Measurements from ENCODE around the gene NOX4. TPM values are rescaled to one million over a fixed set of nuclear protein-coding genes. Genes with fewer than 3 reads are reported as not detected.

The NOX4 gene
- total and polyA plus RNA-seq, 2 of the 8 experiments (the other 6 are each of a cell fraction or from before 2014, with no cell fraction given) = 2.0 to 2.3 TPM

DNA sequence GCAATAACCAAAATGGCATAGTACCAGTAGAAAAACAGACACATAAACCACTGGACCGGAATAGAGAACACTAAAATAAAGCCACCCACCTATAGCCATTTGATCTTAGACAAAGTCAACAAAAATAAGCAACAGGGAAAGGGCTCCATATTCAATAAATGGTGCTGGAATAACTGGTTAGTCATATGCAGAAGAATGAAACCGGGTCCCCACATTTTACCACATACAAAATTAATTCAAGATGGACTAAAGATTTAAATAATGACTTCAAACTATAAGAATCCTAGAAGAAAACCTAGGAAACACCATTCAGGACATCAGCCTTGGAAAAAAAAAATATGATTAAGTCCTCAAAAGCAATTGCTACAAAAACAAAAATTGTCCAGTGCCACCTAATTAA lies 30.1 kb upstream of the NOX4 start:
- no peak for DNase-seq (ENCODE audit: low read depth in 1 of 2, low spot score in 2 of 2)
- Histone ChIP-seq H4K5ac (ENCODE audit: insufficient read length, low read depth, low read length) (no peak overlapping the region), H3K27ac (ENCODE audit: low read depth, low read length) (no peak overlapping the region), H3K4ac (replicated peaks; ENCODE audit: insufficient read length, low read depth, low read length) (no peak overlapping the region), H2BK12ac (ENCODE audit: low read depth, low read length) (no peak overlapping the region), H2BK120ac (replicated peaks; ENCODE audit: low read depth, low read length) (no peak overlapping the region), H4K20me1 (replicated peaks in 1 of 2; ENCODE audit: control insufficient read depth in 1 of 2, insufficient read depth in 2 of 2, low read length in 2 of 2) (no peaks in the 10 kb centered on the region), H3K4me1 (replicated peaks in 1 of 4; ENCODE audit: control insufficient read depth in 3 of 4, insufficient read depth in 4 of 4, low read length in 3 of 4) (no peaks in the 10 kb centered on the region), H3K27me3 (replicated peaks in 1 of 4; ENCODE audit: control insufficient read depth in 3 of 4, extremely low read depth in 1 of 4, insufficient read depth in 3 of 4, low read length in 3 of 4) (no peaks in the 10 kb centered on the region), H4K8ac (ENCODE audit: extremely low read depth, insufficient read depth, low read length) (no peak overlapping the region), H2BK15ac (ENCODE audit: low read length) (no peak overlapping the region), H2AK5ac (ENCODE audit: low read depth, low read length) (no peak overlapping the region), H3K4me2 (ENCODE audit: insufficient read depth in 1 of 2, low read depth in 2 of 2, low read length in 2 of 2) (no peak overlapping the region), H3K14ac (ENCODE audit: insufficient read length) (no peak overlapping the region), H2BK5ac (ENCODE audit: low read depth, low read length) (no peak overlapping the region), H3K18ac (ENCODE audit: extremely low read depth, low read length) (no peak overlapping the region), H3K79me1 (ENCODE audit: low read depth, low read length) (no peaks in the 10 kb centered on the region), H3K23me2 (ENCODE audit: low read depth, low read length) (no peaks in the 10 kb centered on the region), H3K9me3 (ENCODE audit: insufficient read depth in 2 of 2, low read depth in 1 of 2, low read length in 1 of 2) (no peaks in the 10 kb centered on the region), H3K56ac (replicated peaks; ENCODE audit: insufficient read length, low read depth, low read length) (no peak overlapping the region), H2AFZ (ENCODE audit: low read length) (no peak overlapping the region), H3K23ac (ENCODE audit: insufficient read length) (no peak overlapping the region), H3K79me2 (ENCODE audit: control insufficient read depth in 1 of 2, insufficient read depth in 2 of 2, low read length in 2 of 2) (no peaks in the 10 kb centered on the region), H3K9ac (replicated peaks in 1 of 4; ENCODE audit: extremely low read depth in 1 of 4, low read depth in 3 of 4, low read length in 3 of 4) (no peak overlapping the region), H4K91ac (replicated peaks; ENCODE audit: insufficient read length, low read length) (no peak overlapping the region), H3K4me3 (ENCODE audit: extremely low read depth in 1 of 4, insufficient read depth in 2 of 4, low read depth in 3 of 4, low read length in 4 of 4) (no peak overlapping the region), H2BK20ac (ENCODE audit: low read length) (no peak overlapping the region), H3K36me3 (ENCODE audit: control insufficient read depth in 2 of 4, insufficient read depth in 4 of 4, low read length in 3 of 4) (no peaks in the 10 kb centered on the region)
- WGBS, 2 experiments (ENCODE audit: extremely low coverage in 1 of 2, insufficient coverage in 1 of 2, insufficient read length in 1 of 2, insufficient replicate concordance in 2 of 2, low coverage in 1 of 2, low lambda C conversion rate in 2 of 2, missing lambda C conversion rate in 1 of 2) = 95% methylated on average over 2 of the region's 2 CpGs; no CpG with 5 or more reads in 1 of the 2 experiments
- no peak for FAIRE-seq
- CTCF ChIA-PET (ENCODE audit: partially characterized antibody) = no interaction called here
- TF ChIP-seq MAFK (IDR thresholded peaks at IDR 0.05; ENCODE audit: low read depth, low read length) (no peak), CREB1 (IDR thresholded peaks at IDR 0.05) (no peak), PHF8 (conservative IDR thresholded peaks at IDR 0.05; ENCODE audit: low read depth, low read length) (no peak), SP4 (IDR thresholded peaks at IDR 0.05; ENCODE audit: low read length) (no peak), ASH2L (IDR thresholded peaks at IDR 0.05; ENCODE audit: low read length) (no peak), POLR2A (IDR thresholded peaks at IDR 0.05; ENCODE audit: control extremely low read depth in 1 of 2, low read depth in 2 of 2, low read length in 2 of 2) (no peak), TAF7 (optimal IDR thresholded peaks at IDR 0.05; ENCODE audit: borderline replicate concordance, low read depth, low read length) (no peak), TEAD4 (IDR thresholded peaks at IDR 0.05; ENCODE audit: low read depth, low read length) (no peak), ZNF274 (IDR thresholded peaks at IDR 0.05; ENCODE audit: borderline replicate concordance, extremely low read depth, low read length) (no peak)
- TF ChIP-seq, protein P1, sequence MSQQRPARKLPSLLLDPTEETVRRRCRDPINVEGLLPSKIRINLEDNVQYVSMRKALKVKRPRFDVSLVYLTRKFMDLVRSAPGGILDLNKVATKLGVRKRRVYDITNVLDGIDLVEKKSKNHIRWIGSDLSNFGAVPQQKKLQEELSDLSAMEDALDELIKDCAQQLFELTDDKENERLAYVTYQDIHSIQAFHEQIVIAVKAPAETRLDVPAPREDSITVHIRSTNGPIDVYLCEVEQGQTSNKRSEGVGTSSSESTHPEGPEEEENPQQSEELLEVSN (IDR thresholded peaks at IDR 0.05) = no peak
- POLR2A ChIA-PET (ENCODE audit: partially characterized antibody) = no interaction called here

Data from H1 (cell line).